ENCODE data around the gene EFNA2. TPM values are rescaled to one million over a fixed set of nuclear protein-coding genes. Genes with fewer than 3 reads are reported as not detected.
"Not testable (repeated sequence)": the region's sequence is repeated elsewhere in the genome, so short reads cannot be mapped to it uniquely, and the experiment has no call there.

The EFNA2 gene
- total RNA-seq (2014; rRNA removed), result 0.13 TPM in 1 of 2 replicates, not detected in the other
- polyA plus RNA-seq (2012), result 0.09 TPM

DNA sequence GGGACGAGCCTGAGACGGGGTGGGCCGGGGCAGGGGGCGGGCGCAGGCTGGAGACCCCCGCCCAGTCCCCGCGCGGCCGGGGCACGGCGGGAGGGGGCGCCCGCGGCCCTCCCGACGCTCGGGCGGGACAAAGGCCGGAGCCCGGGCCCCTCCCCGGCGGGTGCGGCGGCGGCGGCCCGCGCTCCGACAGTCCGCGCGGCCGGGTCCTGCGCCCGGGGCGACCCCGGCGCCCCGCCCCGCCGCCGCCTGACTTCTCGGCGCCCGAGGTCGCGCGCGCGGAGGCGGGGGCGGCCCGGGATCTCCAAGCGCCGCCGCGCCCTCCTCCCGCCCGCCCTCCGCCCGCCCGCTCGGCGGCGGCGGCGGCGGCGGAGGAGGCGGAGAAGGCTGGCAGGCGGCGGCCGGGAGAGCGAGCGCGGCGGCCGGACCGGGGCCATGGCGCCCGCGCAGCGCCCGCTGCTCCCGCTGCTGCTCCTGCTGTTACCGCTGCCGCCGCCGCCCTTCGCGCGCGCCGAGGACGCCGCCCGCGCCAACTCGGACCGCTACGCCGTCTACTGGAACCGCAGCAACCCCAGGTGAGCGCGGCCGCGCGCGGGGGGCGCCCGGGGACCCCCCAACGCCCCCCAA, at the start of gene EFNA2:
Gene EFNA2, plus strand, starts transcription at position 137 of the 624 bp plus-strand sequence. Its CDS starts 296 bp downstream, at position 433.
- DNase-seq (ENCODE audit: low read depth), result no peak

DNA sequence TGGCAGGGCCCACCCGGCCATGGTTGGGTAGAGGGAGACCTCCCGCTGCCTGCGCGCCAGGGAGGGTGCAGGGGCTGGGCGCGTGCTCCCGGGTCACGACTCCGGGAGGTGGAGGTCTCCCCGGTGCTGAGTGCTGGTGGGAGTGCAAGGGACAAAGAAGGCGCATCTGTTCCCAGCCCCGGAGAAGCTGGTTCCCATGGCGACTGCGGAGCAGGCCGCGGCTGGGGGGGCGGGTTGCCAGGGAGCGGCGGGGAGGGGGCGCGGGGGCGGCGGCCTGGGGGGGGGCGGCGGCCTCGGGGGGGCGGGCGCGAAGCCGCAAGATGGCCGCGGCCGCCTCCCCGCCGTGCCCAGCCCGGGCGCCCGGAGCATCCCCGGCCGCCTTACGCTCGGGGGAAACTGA, 49.1 kb upstream of the EFNA2 start:
- no peak for DNase-seq (ENCODE audit: low read depth)

DNA sequence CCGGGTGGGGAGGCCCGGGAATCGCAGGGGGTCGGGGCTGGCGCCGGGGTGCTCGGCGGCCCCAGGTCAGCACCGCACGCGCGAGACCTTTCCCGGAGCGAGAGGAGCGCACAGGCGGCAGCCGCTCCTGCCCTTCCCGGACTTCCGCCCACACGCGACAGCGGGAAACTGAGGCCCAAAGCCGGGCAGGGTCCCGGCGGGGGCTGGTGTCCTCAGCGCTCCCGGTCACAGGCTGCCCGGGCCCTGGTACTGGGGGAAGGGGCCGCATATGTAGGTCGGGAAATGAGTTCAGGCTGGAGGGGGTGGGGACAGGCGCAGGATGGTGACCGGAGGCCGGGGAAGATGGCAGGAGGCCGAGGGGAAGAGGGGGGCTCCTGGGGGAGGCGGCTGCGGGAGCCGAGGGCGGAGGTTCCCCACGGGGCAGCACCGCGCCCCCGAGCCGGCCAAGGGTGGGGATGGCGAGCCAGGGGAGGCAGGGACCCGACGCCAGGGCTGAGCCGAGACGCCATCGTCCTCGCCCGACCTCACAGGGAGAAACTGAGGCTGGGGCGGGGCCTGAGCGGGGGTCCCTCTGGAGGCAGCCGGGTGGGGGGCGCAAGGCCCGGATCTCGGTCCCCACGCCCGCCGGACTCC, 48.5 kb upstream of the EFNA2 start:
- no peak for DNase-seq (ENCODE audit: low read depth)

DNA sequence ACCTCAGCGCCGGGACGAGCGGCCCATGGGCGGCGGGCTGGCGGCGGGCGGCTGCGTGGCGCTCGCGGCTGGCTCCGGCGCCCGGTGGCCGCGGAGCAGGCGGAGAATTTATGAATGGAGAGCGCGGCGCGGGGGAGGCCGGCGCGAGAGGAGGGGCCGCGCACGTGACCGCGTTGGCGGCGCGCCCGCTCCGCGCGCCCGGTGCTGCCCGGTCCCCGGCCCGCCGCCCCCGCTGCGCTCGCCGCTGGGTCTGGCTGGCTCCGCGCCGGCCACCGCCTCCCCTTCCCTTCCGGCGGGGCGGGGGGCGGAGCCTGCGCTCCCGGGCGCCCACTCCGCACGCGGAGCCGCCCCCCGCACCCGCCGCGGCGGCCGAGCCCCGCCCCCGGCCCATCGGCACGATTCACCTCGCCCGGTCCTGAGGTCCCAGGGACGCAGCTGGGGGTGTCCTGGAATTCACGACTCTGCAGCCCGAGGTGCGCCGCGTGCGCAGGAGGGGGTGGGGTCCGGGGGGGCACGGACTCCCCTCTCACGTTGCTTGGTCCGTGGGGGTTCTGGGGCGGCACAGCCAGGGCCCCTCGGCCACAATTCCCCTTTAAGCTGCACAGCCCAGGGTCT, 47.8 kb upstream of the EFNA2 start, which contains the start of gene CBARP:
Gene CBARP, minus strand, starts transcription at position 252 of the 615 bp plus-strand sequence. CDS start 1,905 bp downstream, outside the sequence.
- DNase-seq (ENCODE audit: low read depth), result no peak

DNA sequence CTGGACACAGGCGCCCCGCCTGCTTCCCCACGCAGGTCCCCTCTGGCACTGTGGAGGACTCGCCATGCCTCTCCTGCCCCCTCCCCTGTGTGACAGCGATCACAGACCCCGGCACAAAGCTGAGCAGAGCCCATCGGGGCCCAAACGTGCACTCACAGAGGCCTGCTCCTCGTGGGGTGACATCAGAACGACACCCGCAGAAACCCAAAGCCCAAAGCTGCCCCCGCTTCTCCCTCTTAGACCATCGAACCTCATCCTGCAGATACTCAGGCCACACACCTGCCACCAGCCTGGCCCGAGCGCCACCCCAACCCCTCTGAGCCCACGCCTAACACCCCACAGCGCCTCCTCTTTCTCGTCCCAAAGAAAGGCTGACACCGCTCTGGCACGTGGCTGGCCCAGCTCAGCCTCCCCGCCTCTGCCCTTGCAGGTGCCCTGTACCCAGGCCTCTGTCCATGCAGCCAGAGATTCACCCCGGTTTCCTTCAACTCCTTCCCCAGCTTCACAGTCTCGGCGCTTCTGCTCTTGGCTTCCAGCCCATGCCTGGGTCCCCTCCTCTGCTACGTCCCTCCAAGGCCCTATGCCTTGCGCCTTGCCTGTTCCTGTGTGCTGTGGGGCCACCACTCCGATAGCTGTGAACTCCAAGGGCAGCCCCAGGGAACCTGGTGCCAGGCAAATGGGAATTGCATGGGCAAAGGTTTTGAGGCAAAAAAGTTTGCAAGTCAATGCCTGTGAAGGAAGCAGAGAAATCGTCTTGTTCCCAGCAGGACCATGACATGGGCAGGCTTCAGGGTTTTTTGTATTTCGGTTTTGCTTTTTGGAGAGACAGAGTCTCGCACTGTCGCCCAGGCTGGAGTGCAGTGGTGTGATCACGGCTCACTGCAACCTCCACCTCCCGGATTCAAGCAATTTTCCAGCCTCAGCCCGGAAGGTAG, 47.0 kb upstream of the EFNA2 start:
- DNase-seq (ENCODE audit: low read depth), result no peak

DNA sequence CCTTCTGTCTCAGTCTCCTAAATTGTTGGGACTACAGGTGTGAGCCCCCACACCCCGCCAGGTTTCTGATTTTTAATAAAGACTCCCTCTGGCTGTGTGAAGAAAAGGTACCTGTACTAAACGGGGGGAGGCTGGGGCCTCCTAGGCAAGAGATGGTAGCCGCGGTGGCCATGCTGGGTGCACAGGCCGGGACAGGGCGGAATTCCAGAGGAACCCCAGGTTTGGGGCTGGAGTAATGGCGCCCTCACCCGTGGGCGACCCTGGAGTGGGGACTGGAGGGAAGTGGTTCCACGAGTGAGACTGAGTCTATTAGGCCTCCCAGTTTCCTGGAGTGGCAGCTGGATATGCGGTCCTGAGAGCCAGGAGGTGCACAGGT, 46.3 kb upstream of the EFNA2 start:
- DNase-seq (ENCODE audit: low read depth), result no peak

DNA sequence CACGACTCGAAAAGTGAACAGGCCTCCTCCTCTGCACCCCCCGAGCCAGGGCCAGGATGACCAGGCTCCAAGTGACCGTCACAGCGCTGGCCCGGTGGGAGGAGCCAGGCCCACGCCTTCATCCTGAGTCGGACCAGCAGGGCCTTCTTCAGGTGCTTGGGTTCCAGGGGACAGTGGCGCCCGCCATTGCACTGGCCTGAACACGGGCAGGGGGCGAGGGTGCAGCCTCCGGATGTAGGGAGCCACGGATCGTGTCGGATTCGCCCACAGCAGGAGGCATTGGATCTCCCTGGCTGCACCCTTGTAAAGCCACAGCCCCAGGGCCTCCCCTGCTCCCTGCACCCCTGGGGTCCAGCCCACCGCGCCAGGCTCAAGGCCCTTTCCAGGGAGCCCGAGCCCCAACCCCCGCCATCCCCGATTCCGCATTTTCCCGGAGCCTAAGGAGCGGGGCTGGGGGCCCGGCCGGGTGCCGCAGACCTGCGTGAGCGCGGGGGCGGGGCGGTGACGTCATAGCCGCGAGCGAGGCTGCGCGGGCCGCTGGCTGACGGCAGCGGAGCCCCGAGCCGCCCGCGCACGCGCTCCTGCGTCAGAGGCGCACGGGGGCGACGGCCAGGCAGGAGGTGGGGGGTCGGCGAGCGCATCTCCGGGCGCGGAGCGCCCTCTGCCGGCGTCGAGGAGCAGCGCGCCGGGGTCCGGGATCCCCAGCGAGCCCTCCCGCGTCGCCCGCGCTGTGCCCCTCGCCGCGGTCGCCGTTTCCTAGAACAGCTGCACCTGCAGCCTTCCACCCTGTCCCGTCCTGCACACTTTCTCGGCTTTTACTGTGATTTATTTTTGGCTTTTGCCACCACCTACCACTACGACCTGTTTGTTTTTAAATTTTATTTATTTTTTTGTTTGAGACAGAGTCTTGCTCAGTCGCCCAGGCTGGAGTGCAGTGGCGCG, 45.6 kb upstream of the EFNA2 start:
- DNase-seq (ENCODE audit: low read depth), result peak; percentile 85

DNA sequence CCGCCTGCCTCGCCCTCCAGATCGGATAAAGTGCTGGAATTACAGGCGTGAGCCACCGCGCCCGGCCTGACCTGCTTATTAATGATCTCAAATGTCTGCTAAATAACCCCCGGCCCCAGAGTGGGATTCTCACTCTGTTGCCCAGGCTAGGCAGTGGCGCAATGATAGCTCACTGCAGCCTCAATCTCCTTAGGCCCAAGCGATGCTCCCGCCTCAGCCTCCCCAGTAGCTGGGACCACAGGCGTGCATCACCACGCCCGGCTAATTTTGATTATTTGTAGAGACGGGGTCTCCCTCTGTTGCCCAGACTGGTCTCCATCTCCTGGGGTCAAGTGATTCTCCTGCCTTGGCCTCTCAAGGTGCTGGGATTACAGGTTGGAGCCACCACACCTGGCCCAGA, 44.7 kb upstream of the EFNA2 start:
- DNase-seq (ENCODE audit: low read depth), result no peak

DNA sequence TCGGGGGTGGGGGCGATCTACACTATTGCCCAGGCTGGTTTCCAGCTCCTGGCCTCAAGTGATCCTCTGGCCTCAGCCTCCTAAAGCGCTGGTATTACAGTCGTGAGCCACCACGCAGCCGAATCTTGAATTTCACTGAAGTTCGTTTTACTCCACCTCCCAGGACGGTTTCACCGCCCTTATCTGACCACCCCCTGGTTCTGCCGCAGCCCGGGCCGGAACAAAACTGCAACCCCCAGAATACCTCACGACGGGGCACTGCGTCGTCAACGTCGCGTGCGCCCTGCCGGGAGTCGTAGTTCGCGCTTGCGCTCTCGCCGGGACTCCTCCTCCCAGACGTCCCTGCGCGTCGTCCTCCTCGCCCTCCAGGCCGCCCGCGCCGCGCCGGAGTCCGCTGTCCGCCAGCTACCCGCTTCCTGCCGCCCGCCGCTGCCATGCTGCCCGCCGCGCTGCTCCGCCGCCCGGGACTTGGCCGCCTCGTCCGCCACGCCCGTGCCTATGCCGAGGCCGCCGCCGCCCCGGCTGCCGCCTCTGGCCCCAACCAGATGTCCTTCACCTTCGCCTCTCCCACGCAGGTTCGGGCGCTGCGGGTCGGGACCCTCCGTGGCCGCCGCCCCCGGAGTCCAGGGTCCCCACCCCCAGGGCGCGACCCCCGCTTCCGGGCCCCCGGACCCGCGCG, 44.1 kb upstream of the EFNA2 start, which contains the start of gene ATP5F1D:
Gene ATP5F1D, plus strand, starts transcription at position 335 of the 679 bp plus-strand sequence. Its CDS starts 100 bp downstream, at position 435.
- DNase-seq (ENCODE audit: low read depth), result peak; percentile 94

DNA sequence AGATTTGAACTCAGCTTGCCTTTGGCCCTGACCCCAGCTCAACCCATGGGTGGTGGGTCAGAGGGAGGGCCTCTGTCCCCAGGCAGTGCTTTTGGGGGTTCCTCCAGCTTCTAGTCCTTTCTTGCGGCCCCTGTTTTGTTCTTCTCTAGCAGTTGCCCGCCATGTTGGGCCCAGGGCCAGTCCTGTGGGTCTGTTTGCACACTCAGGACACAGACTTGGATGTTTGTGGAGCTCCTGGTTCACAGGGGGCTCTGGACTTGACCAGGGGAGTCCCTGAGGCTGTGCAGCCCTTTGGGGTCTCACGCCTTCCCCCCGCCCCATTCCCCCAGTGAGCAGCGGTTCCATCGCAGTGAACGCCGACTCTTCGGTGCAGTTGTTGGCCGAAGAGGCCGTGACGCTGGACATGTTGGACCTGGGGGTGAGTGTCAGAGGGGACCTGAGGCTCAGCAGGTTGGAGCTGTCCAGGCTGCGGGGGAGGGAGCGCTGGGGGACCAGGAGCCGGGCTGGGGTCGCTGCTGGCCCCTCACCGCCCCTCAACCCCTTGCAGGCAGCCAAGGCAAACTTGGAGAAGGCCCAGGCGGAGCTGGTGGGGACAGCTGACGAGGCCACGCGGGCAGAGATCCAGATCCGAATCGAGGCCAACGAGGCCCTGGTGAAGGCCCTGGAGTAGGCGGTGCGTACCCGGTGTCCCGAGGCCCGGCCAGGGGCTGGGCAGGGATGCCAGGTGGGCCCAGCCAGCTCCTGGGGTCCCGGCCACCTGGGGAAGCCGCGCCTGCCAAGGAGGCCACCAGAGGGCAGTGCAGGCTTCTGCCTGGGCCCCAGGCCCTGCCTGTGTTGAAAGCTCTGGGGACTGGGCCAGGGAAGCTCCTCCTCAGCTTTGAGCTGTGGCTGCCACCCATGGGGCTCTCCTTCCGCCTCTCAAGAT, 41.6 kb upstream of the EFNA2 start:
- DNase-seq (ENCODE audit: low read depth), result peak; percentile 76

DNA sequence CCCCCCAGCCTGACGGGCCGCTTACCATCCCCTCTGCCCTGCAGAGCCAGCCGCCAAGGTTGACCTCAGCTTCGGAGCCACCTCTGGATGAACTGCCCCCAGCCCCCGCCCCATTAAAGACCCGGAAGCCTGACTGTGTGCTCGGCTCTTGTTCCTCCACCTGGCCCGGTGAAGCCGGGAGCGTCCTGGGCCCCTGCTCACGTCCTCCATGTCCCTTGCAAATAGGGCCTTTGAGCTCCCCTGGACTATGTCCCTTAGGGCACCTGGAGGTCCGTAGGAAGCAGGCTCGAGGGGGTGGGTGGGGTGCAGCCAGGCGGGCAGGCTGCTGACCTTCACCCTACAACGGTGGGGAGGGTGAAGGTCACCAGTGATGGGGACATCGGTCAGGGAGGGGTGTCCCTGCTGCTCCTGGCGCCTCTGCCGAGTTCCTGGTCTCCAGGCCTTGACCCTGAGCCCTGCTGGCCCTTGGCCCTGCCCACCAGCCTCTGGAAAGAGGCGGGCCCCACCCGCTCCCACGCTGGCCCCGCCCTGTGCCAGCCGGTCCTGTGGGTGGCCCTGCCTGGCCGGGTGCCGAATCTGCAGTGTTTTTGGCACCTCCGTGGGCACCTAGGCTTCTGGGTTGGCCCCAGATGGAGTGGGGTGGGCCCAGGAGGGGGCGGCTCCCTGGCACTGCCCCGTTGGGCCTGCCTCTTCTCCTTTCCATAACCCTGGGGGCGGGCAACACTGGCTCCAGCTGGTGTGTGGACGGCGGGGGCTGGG, 40.8 kb upstream of the EFNA2 start:
- peak; percentile 41 for DNase-seq (ENCODE audit: low read depth)

DNA sequence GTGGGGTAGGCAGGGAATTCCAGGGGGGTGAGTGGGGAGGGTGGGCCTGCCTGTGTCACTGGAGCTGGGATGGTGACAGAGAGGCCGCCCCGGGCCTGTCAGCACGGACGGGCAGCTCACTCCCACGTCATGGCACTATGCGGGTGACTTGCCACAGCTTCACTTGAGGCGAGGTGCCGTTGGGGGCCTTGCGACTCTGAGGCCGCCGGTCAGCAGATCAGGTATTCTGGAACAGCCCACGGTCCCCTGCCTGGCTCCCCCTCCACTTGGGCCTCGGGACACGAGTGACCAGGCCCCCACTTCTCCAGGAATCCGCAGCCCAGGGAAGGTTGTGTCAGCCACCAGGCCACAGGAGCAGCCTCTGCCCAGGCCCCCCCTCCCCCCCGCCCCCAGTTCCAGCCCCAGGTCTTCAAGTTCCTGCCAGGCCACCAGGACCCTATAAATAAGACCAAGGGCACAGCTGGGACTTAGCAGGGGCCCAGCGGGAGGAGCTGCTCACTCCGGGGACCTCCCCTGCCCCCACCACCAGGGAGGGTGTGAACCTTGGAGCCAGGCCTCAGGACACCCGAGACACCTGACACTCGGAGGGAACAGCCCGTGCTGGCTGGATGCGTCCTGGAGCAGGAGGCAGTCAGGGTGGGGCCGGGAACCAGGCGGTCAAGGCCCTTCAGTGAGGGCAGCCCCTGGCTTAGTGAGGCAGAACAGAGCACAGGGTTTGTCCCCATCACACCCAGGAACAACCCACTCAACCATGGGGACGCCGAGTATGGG, 40.0 kb upstream of the EFNA2 start:
- no peak for DNase-seq (ENCODE audit: low read depth)

DNA sequence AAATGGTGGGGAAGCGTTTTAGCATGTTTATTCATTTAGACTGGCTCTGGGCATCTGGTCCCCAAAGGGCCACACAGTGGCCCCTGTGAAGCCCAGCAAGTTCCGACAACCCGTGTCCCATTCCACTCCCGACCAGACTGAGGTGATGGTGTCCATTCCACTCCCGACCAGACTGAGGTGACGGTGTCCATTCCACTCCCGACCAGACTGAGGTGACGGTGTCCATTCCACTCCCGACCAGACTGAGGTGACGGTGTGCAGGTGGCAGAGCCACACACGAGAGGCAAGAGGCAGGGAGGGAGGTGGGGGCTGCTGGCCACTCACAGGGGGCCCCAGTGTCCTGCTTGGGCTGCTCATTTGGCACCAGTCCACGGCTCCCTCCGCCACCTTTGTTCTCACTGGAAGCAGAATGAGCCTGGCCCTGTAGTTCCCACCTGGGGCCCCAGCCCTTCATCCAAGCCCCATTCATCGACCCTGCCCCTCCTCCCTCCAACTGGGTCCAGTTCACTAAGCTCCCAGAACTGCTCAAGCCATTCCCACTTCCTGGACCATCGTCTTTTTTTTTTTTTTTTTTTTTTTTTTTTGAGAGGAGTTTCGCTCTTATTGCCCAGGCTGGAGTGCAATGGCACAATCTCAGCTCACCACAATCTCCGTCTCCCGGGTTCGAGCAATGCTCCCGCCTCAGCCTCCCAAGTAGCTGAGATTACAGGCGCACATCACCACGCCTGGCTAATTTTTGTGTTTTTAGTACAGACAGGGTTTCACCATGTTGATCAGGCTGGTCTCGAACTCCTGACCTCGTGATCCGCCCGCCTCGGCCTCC, 39.2 kb upstream of the EFNA2 start:
- not testable (repeated sequence) for DNase-seq (ENCODE audit: low read depth)

DNA sequence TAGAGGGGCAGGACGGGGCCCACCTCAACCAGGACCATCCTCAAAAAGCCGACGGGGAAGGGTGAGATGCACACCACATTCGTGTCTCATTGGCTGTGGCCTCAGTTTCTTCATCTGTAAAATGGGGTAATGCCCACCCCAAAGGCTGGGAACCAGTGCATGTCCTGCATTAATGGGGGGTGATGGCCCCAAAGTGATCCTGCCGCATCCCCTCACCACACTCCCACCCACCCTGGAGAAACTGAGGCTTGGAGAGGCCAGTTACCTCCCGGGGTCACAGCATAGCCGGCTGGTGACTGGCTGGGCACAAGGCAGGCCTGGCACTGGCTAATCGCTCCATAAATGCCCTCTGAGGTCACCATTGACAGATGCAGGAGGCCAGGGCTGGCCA, 37.9 kb upstream of the EFNA2 start:
- no peak for DNase-seq (ENCODE audit: low read depth)

DNA sequence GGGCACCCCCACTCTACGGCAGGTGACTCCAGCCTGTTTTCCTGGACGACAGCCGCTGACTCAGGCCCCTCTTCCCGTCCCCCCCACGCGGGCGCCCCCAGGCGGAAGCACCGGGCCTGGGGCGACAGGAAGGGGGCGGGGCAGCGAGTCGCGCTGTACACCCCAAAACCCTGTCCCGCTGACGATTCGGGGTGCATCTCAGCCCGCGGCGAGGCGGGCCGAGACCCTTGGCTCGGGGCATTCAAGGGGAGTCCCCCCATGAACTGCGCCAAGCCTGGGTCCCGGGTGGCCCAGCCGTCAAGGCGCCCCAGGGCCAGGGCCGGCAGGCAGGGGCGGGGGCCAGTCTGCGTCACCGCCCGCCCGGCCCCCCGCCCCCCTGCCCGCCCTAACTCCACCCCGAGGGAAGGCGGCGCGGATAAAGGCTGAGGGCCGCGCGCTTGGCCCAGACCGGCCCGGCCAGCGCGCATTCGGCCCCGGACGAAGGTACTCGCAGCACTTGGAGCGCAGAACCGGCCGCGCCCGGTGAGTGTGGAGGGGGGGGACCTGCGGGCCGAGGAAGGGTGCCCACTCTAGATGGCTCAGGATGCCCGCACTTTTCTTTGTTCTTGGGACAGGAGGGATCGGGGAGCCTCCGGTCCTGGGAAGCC, 37.4 kb upstream of the EFNA2 start, which contains the start of gene MIDN:
Gene MIDN, plus strand, starts transcription at position 445 of the 647 bp plus-strand sequence. CDS start 1,714 bp downstream, outside the sequence.
- peak; percentile 91 for DNase-seq (ENCODE audit: low read depth)

All from LHCN-M2 (cell line).